Measurements from ENCODE around the gene CEP112.
"Not testable (repeated sequence)": the region's sequence is repeated elsewhere in the genome, so short reads cannot be mapped to it uniquely, and the experiment has no call there.

- TF ChIP-seq POLR2A, TAF1, POLR2AphosphoS5, SPI1, POU2F2 (IDR thresholded peaks at IDR 0.05; ENCODE audit: low read depth, low read length): not testable (repeated sequence)
Observed at GRCh38 chr17:65808566-65808965, 383.4 kb downstream of the CEP112 start.

Data from GM12891 (cell line).